H1 (cell line): ENCODE results near the gene DIAPH1. TPM values are rescaled to one million over a fixed set of nuclear protein-coding genes. Genes with fewer than 3 reads are reported as not detected.
A peak's percentile ranks its signal among the peaks of the same experiment; 100 is the strongest.

Experiments
- ASH2L ChIP-seq: fragments of 200-600, 300-600 bp; sonication (generic); IDR thresholded peaks from one replicate; pipeline ENCODE4 v1.7.1; 2017; ENCODE audit warnings: low read length
- EP300 ChIP-seq, 2 experiments: IDR thresholded peaks; 1 replicate in 1 of 2; 2 replicates in 1 of 2; pipeline ENCODE4 v1.6.1; 2011 to 2012; ENCODE audit warnings: low read depth in 2 of 2, low read length in 2 of 2, mild to moderate bottlenecking in 2 of 2, borderline replicate concordance in 1 of 2, inconsistent platforms in 1 of 2, moderate library complexity in 1 of 2
- GABPA ChIP-seq: IDR thresholded peaks from 2 replicates; pipeline ENCODE4 v1.6.1; 2011; ENCODE audit warnings: mild to moderate bottlenecking, low read length, moderate library complexity, borderline replicate concordance; ENCODE audit not compliant: insufficient read depth
- RNF2 ChIP-seq: fragments of 200-900, 300-1000 bp; sonication (generic); IDR thresholded peaks from 2 replicates; pipeline ENCODE4 v1.7.1; 2016; ENCODE audit warnings: borderline replicate concordance, low read depth, mild to moderate bottlenecking, antibody characterized with exemption, low read length; ENCODE audit not compliant: poor library complexity, severe bottlenecking; ENCODE audit errors: missing control alignments
- TAF1 ChIP-seq: IDR thresholded peaks from 2 replicates; pipeline ENCODE4 v1.6.1; 2011; ENCODE audit warnings: mild to moderate bottlenecking, low read depth, low read length
- polyA plus RNA-seq, 7 experiments: library from polyadenylated mRNA; depleted of rRNA in 3 of 7; stranded (reverse) in 5 of 7; unstranded in 2 of 7; fragments of >200 nt in 5 of 7; fragments of 200-250 nt in 2 of 7; gene quantifications; 1 replicate in 5 of 7; 2 replicates in 1 of 7; 4 replicates in 1 of 7; pipeline versions ENCODE4 v1.2.1 to v1.2.3, GENCODE V29; 2011 to 2013; ENCODE audit warnings: missing spikeins in 2 of 7, mixed read lengths in 2 of 7
- total RNA-seq: library from RNA; stranded (reverse); fragmentation: NEBNext Ultra II Directional; extraction: Animal tissue kit (Norgen Biotek cat#: 25700); gene quantifications from 2 replicates; pipeline ENCODE4 v1.2.1, GENCODE V29; 2021
- TF ChIP-seq, protein P1 (sequence below): fragments of 300-600 bp; sonication (generic); IDR thresholded peaks from 2 replicates; pipeline ENCODE4 v1.7.1; 2012; ENCODE audit warnings: low read length, moderate library complexity, mild to moderate bottlenecking, inconsistent platforms; ENCODE audit not compliant: insufficient replicate concordance

The DIAPH1 gene
- total and polyA plus RNA-seq, 2 of the 8 experiments (the other 6 are each of a cell fraction or from before 2014, with no cell fraction given) = 61.2 to 114 TPM

DNA sequence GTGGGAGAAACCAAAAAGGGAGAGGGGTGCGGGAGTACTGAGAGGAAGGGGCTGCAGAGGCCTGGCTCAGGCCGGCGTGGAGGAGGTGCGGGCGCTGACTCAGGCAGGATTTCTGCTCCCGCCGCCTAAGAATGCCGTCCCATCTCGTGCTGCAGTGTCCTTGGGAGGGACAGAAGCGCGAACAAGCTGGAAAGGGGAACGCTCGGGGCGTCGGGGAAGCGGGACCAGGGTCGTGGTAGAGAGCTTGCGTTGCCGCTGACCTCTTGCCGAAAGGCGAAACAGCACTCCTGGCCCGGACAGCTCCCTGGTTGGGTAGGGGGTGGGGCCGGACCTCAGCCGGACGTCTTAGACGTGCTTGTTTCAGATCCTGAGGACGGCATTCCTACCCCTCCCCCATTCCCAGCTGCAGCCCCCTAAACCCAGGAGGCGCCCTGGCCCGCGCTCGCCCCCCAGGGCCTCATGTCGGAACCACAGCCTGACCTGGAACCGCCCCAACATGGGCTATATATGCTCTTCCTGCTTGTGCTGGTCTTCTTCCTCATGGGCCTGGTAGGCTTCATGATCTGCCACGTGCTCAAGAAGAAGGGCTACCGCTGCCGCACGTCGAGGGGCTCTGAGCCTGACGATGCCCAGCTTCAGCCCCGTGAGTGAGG, 19.1 kb upstream of the DIAPH1 start (continued):
- TF ChIP-seq, protein P1, sequence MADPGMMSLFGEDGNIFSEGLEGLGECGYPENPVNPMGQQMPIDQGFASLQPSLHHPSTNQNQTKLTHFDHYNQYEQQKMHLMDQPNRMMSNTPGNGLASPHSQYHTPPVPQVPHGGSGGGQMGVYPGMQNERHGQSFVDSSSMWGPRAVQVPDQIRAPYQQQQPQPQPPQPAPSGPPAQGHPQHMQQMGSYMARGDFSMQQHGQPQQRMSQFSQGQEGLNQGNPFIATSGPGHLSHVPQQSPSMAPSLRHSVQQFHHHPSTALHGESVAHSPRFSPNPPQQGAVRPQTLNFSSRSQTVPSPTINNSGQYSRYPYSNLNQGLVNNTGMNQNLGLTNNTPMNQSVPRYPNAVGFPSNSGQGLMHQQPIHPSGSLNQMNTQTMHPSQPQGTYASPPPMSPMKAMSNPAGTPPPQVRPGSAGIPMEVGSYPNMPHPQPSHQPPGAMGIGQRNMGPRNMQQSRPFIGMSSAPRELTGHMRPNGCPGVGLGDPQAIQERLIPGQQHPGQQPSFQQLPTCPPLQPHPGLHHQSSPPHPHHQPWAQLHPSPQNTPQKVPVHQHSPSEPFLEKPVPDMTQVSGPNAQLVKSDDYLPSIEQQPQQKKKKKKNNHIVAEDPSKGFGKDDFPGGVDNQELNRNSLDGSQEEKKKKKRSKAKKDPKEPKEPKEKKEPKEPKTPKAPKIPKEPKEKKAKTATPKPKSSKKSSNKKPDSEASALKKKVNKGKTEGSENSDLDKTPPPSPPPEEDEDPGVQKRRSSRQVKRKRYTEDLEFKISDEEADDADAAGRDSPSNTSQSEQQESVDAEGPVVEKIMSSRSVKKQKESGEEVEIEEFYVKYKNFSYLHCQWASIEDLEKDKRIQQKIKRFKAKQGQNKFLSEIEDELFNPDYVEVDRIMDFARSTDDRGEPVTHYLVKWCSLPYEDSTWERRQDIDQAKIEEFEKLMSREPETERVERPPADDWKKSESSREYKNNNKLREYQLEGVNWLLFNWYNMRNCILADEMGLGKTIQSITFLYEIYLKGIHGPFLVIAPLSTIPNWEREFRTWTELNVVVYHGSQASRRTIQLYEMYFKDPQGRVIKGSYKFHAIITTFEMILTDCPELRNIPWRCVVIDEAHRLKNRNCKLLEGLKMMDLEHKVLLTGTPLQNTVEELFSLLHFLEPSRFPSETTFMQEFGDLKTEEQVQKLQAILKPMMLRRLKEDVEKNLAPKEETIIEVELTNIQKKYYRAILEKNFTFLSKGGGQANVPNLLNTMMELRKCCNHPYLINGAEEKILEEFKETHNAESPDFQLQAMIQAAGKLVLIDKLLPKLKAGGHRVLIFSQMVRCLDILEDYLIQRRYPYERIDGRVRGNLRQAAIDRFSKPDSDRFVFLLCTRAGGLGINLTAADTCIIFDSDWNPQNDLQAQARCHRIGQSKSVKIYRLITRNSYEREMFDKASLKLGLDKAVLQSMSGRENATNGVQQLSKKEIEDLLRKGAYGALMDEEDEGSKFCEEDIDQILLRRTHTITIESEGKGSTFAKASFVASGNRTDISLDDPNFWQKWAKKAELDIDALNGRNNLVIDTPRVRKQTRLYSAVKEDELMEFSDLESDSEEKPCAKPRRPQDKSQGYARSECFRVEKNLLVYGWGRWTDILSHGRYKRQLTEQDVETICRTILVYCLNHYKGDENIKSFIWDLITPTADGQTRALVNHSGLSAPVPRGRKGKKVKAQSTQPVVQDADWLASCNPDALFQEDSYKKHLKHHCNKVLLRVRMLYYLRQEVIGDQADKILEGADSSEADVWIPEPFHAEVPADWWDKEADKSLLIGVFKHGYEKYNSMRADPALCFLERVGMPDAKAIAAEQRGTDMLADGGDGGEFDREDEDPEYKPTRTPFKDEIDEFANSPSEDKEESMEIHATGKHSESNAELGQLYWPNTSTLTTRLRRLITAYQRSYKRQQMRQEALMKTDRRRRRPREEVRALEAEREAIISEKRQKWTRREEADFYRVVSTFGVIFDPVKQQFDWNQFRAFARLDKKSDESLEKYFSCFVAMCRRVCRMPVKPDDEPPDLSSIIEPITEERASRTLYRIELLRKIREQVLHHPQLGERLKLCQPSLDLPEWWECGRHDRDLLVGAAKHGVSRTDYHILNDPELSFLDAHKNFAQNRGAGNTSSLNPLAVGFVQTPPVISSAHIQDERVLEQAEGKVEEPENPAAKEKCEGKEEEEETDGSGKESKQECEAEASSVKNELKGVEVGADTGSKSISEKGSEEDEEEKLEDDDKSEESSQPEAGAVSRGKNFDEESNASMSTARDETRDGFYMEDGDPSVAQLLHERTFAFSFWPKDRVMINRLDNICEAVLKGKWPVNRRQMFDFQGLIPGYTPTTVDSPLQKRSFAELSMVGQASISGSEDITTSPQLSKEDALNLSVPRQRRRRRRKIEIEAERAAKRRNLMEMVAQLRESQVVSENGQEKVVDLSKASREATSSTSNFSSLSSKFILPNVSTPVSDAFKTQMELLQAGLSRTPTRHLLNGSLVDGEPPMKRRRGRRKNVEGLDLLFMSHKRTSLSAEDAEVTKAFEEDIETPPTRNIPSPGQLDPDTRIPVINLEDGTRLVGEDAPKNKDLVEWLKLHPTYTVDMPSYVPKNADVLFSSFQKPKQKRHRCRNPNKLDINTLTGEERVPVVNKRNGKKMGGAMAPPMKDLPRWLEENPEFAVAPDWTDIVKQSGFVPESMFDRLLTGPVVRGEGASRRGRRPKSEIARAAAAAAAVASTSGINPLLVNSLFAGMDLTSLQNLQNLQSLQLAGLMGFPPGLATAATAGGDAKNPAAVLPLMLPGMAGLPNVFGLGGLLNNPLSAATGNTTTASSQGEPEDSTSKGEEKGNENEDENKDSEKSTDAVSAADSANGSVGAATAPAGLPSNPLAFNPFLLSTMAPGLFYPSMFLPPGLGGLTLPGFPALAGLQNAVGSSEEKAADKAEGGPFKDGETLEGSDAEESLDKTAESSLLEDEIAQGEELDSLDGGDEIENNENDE = no peak
- TF ChIP-seq TAF1 (0 out of 2 replicates have a peak, but pooled peaks have one; percentile 38), GABPA (no peak), RNF2 (no peak), EP300 (IDR thresholded peaks at IDR 0.05; ENCODE audit: borderline replicate concordance in 1 of 2, low read depth in 2 of 2, low read length in 2 of 2) (no peak), ASH2L (peak; percentile 26)
